AG04450 (cell line): ENCODE measurements around the gene MARCHF2. TPM values are rescaled to one million over a fixed set of nuclear protein-coding genes. Genes with fewer than 3 reads are reported as not detected.

ENCODE experiments used
- CTCF ChIA-PET: fragments of 300-600, 350-600 bp; formaldehyde crosslinking; extraction: SDS; loops from one replicate; lab custom pipeline; 2022; ENCODE audit warnings: antibody characterized with exemption, inconsistent platforms; lab: Charles Lee
- POLR2A ChIA-PET: fragments of 350-600 bp; formaldehyde crosslinking; extraction: SDS; loops from one replicate; lab custom pipeline; 2021; ENCODE audit warnings: antibody characterized with exemption, inconsistent platforms; lab: Yijun Ruan, JAX
- DNase-seq: peaks from one replicate; pipeline ENCODE4 v3.0.0-alpha.2; 2011; ENCODE audit warnings: low read depth, low spot score
- H3K27ac ChIP-seq: one replicate; pipeline ENCODE4 v1.5.1; 2012; ENCODE audit warnings: low read depth, low read length, control low read depth
- H3K27me3 ChIP-seq: one replicate; pipeline ENCODE4 v1.6.0; 2012; ENCODE audit warnings: low read length; ENCODE audit not compliant: control insufficient read depth, insufficient read depth
- H3K4me3 ChIP-seq: 2 replicates; pipeline ENCODE4 v1.5.1; 2011; ENCODE audit warnings: mild to moderate bottlenecking, low read depth, low read length, control low read depth
- H3K9me3 ChIP-seq: 2 replicates; pipeline ENCODE4 v1.5.1; 2012; ENCODE audit warnings: low read length; ENCODE audit not compliant: control insufficient read depth, insufficient read depth
- CTCF ChIP-seq: IDR thresholded peaks from 2 replicates; pipeline ENCODE4 v1.5.1; 2011; ENCODE audit warnings: low read depth, low read length, control low read depth, inconsistent platforms
- polyA plus RNA-seq: library from polyadenylated mRNA; depleted of rRNA; stranded (reverse); fragments of >200 nt; gene quantifications from 2 replicates; pipeline ENCODE4 v1.2.3, GENCODE V29; 2011

The MARCHF2 gene
- polyA plus RNA-seq, 1 experiment = 14.7 TPM

- no peak for TF ChIP-seq CTCF
- ChIA-PET POLR2A (no interaction called here), CTCF (interaction anchor here (0.7 to 2.7 kb wide), 3 partner anchors 39 to 186 kb away, joined by 3 to 8 read pairs (median 4); partner anchors contain the start of gene MARCHF2)
- no peak for DNase-seq
- Histone ChIP-seq H3K27me3 (no peaks in the 10 kb centered on the region), H3K4me3 (no peak overlapping the region), H3K9me3 (no peaks in the 10 kb centered on the region), H3K27ac (no peak overlapping the region)
Measured at GRCh38 chr19:8451885-8452284, 38.8 kb downstream of the MARCHF2 start.

GRCh38 chr19:8452446-8453123 lies 39.5 kb downstream of the MARCHF2 start:
- no peak for DNase-seq
- POLR2A ChIA-PET = no interaction called here
- no peaks in the 10 kb centered on the region for H3K9me3 ChIP-seq

GRCh38 chr19:8453616-8454015 lies 40.5 kb downstream of the MARCHF2 start:
- CTCF ChIA-PET = interaction anchor here (2.7 kb wide), 1 partner anchor 100 kb away, joined by 8 read pairs; no protein-coding TSS in a partner anchor
- POLR2A ChIA-PET = interaction anchor here (0.5 kb wide), 1 partner anchor 96 kb away, joined by 5 read pairs; no protein-coding TSS in a partner anchor
- no peak overlapping the region for H3K27ac ChIP-seq
- no peak for TF ChIP-seq CTCF
- H3K27me3 ChIP-seq = no peaks in the 10 kb centered on the region
- H3K9me3 ChIP-seq = no peaks in the 10 kb centered on the region
- no peak for DNase-seq
- no peak overlapping the region for H3K4me3 ChIP-seq

More at GRCh38 chr19:8452446-8453123, 39.5 kb downstream of the MARCHF2 start:
- Histone ChIP-seq H3K27ac (no peak overlapping the region), H3K4me3 (no peak overlapping the region), H3K27me3 (no peaks in the 10 kb centered on the region)
- no peak for TF ChIP-seq CTCF
- CTCF ChIA-PET = interaction anchor here (1.8 to 2.7 kb wide), 2 partner anchors 40 to 99 kb away, joined by 4 to 8 read pairs; partner anchors contain the start of gene MARCHF2

- no peak overlapping the region for H3K4me3 ChIP-seq
Measured at GRCh38 chr19:8454218-8454617, 41.1 kb downstream of the MARCHF2 start.

More at GRCh38 chr19:8454218-8454617, 41.1 kb downstream of the MARCHF2 start:
- DNase-seq = no peak
- Histone ChIP-seq H3K27me3 (no peaks in the 10 kb centered on the region), H3K9me3 (no peaks in the 10 kb centered on the region), H3K27ac (no peak overlapping the region)
- ChIA-PET CTCF (interaction anchor here (2.7 kb wide), 1 partner anchor 100 kb away, joined by 8 read pairs; no protein-coding TSS in a partner anchor), POLR2A (no interaction called here)
- TF ChIP-seq CTCF = no peak
